ENCODE data around the gene CST9L. TPM values are rescaled to one million over a fixed set of nuclear protein-coding genes. Genes with fewer than 3 reads are reported as not detected.

The CST9L gene
- total and polyA plus RNA-seq, 2 of the 13 experiments (the other 11 are each of a cell fraction or from before 2014, with no cell fraction given), result 0.15 TPM; not detected in 1

- no peak for TF ChIP-seq PAXIP1 (CRISPR knock-in tag; conservative IDR thresholded peaks at IDR 0.05)
Observed at GRCh38 chr20:23532533-23532932, 35.8 kb downstream of the CST9L start (continued).

- ChIA-PET POLR2A (no interaction called here), CTCF (ENCODE audit: low intra/inter-chr PET ratio, low total read pairs) (no interaction called here)
- H3K79me2 ChIP-seq (ENCODE audit: insufficient read depth, low read length), result no peaks in the 10 kb centered on the region
- no peaks in the 10 kb centered on the region for H3K27me3 ChIP-seq (ENCODE audit: control insufficient read depth in 1 of 2, insufficient read depth in 2 of 2, low read length in 2 of 2)
- H3K4me1 ChIP-seq (ENCODE audit: insufficient read depth, low read length), result no peaks in the 10 kb centered on the region
- DNase-seq (ENCODE audit: low spot score), result no peak
- H3K27ac ChIP-seq (ENCODE audit: extremely low read length, insufficient read depth, low read length), result no peak overlapping the region
- H4K20me1 ChIP-seq (ENCODE audit: insufficient read depth, low read length), result no peaks in the 10 kb centered on the region
- no peak overlapping the region for H3K4me3 ChIP-seq (replicated peaks in 1 of 3; ENCODE audit: insufficient read depth in 1 of 3, low read depth in 2 of 3, low read length in 3 of 3)
- no TSS peak for BruUV-seq (replicated peaks)
- 0% methylated on average over 1 of the region's 1 CpG for WGBS (ENCODE audit: low lambda C conversion rate)
- H3K4me2 ChIP-seq (ENCODE audit: low read depth, low read length), result no peak overlapping the region
- H3K36me3 ChIP-seq (replicated peaks in 1 of 2; ENCODE audit: control insufficient read depth in 1 of 2, insufficient read depth in 2 of 2, low read length in 2 of 2), result no peaks in the 10 kb centered on the region
- H3K9me3 ChIP-seq (ENCODE audit: low read length), result peaks cover 4% of the 10 kb centered on the region; the same call in 1 of the 2 replicates
- no peak overlapping the region for H2AFZ ChIP-seq (ENCODE audit: low read length)
- no peak overlapping the region for H3K9ac ChIP-seq (ENCODE audit: insufficient read depth, low read depth, low read length)
- in situ Hi-C loops (cut with HindIII; ENCODE audit: extremely low pct_ligation_motif_present, low pct_unique_long_range_greater_than_20kb) (no loop called here), intact Hi-C loops (cut with micrococcal nuclease; ENCODE audit: unreplicated experiment) (no loop called here)
- FAIRE-seq, result no peak
- ATAC-seq, result no peak
- TF ChIP-seq KLF11 (CRISPR knock-in tag; IDR thresholded peaks at IDR 0.05) (no peak), ZNF235 (CRISPR knock-in tag; IDR thresholded peaks at IDR 0.05; ENCODE audit: borderline replicate concordance) (no peak), HNF1A (IDR thresholded peaks at IDR 0.05; ENCODE audit: low read depth) (no peak), HNF1A (CRISPR knock-in tag; IDR thresholded peaks at IDR 0.05; ENCODE audit: borderline replicate concordance) (no peak), SKI (IDR thresholded peaks at IDR 0.05; ENCODE audit: partially characterized antibody) (no peak), ZNF12 (CRISPR knock-in tag; IDR thresholded peaks at IDR 0.05) (no peak), KMT2A (CRISPR knock-in tag; IDR thresholded peaks at IDR 0.05) (no peak), MZF1 (CRISPR knock-in tag; IDR thresholded peaks at IDR 0.05; ENCODE audit: borderline replicate concordance) (no peak), EHMT2 (IDR thresholded peaks at IDR 0.05; ENCODE audit: borderline replicate concordance, low read depth, low read length) (no peak), REST (IDR thresholded peaks at IDR 0.05; ENCODE audit: borderline replicate concordance in 1 of 2, low read depth in 1 of 2, low read length in 2 of 2) (no peak)
Observed at GRCh38 chr20:23530937-23531567, 37.2 kb downstream of the CST9L start.
